ENCODE data around the gene CDH13.

DNA sequence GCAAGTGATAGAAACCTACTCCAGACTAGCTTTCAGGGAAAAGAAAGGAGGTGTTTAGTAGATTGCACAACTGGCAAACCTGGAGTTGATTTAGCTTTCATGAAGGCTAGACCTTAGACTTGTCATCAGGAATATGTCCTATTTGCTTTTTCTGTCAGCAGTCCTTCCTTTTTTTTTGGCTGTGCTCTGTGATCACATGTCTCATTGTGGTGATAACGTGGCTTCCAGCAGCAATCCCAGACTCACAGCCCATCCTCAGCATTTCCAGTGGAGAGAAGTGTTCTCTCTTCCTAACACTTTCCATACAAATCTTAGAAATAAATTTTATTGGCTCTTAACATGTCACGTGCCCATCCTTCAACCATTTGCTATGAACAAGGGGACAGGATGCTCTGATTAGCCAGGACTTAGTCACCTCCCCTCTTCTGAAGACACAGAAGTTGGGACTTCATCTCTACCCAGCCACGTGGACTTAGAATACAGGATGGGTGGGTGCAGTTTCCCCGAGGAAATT, 74.7 kb downstream of the CDH13 start:
- TF ChIP-seq, protein P1, sequence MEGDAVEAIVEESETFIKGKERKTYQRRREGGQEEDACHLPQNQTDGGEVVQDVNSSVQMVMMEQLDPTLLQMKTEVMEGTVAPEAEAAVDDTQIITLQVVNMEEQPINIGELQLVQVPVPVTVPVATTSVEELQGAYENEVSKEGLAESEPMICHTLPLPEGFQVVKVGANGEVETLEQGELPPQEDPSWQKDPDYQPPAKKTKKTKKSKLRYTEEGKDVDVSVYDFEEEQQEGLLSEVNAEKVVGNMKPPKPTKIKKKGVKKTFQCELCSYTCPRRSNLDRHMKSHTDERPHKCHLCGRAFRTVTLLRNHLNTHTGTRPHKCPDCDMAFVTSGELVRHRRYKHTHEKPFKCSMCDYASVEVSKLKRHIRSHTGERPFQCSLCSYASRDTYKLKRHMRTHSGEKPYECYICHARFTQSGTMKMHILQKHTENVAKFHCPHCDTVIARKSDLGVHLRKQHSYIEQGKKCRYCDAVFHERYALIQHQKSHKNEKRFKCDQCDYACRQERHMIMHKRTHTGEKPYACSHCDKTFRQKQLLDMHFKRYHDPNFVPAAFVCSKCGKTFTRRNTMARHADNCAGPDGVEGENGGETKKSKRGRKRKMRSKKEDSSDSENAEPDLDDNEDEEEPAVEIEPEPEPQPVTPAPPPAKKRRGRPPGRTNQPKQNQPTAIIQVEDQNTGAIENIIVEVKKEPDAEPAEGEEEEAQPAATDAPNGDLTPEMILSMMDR (IDR thresholded peaks at IDR 0.05), result no peak
- no peak for TF ChIP-seq POLR2A (IDR thresholded peaks at IDR 0.05; ENCODE audit: low read depth)
- TF ChIP-seq POLR2AphosphoS5 (IDR thresholded peaks at IDR 0.05), result no peak

Measured in esophagus muscularis mucosa (tissue), 3 donors.